HG03460 (cell line): ENCODE measurements around the gene ADAMTS2.
"Not testable (repeated sequence)": the region's sequence is repeated elsewhere in the genome, so short reads cannot be mapped to it uniquely, and the experiment has no call there.

Source experiments
- ATAC-seq: cut with Tn5 transposase; IDR thresholded peaks from one replicate; pipeline ENCODE4 v1.9.1; 2021; ENCODE audit not compliant: unreplicated experiment

Gene ADAMTS2

DNA sequence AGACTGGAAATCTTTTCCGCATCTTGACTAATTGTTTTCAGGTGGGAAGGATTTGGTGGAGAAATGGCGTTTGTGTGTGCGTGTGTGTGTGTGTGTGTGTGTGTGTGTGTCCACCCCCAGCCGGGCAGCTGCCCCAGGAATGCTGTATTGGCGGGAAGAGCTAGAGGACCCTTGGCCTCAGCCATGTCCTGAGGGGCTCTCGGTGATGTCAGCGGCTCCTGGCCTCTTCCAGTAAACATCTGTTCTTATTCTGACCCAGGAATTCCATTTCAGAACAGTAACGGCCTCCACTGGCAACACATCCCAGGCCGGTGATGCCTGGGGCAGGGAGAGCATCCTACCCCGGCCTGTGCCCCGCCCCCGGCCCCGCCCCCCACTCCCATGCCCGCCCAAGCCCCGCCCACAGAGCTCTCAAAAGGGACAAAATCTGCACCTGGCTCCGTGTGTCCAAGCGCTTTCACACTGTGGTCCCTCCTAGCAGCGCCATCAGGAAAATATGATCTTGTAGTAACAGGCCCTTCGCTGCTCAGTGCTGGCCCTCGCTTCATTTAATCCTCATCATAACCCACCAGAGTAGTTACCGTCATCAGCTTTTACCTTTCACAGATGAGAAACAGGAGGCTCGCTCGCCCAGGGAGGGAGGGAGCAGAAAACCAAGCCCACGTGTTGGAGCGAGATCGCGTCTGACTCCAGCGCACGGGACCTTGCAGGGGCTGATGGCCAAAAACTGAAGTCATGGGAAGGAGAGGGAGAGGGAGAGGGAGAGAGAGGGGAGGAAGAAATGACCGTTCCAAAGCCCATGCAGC is 18.9 kb downstream of the ADAMTS2 start:
- ATAC-seq, result no peak

DNA sequence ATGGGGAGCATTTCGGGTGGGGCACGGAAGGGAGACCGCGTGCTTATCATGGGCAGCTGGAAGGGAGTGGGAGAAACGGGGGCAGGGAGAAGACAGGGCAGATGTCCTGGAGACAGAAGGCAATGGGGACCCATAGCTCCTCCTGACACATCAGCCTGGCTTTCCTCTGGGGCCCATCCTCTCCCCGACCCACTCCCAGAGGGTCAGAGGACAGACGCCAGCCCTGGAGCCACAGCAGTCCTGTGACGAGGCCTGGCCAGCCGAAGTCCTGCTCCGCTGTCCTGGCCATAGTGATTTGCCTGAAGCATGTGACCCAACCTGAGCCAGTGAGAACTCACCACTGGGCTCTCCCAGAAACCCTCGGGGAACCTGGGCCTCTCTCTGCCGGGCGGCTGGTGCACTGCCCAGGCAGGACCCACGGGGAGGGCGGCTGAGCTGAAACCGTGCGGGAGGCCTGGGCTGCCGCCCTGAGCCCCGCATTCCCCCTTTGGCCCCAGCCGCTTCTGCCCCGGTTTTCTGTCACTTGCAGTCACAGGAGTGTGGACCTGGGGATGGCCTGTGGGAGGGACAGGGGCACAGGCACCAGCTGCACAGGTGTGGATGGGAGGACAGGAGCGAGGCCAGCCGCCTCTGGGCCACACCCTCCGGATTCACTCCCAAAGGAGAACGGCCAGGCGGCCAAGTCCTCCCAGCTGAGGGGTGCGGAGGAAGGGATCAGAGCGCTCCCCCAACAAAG is 19.8 kb downstream of the ADAMTS2 start:
- ATAC-seq, result no peak

DNA sequence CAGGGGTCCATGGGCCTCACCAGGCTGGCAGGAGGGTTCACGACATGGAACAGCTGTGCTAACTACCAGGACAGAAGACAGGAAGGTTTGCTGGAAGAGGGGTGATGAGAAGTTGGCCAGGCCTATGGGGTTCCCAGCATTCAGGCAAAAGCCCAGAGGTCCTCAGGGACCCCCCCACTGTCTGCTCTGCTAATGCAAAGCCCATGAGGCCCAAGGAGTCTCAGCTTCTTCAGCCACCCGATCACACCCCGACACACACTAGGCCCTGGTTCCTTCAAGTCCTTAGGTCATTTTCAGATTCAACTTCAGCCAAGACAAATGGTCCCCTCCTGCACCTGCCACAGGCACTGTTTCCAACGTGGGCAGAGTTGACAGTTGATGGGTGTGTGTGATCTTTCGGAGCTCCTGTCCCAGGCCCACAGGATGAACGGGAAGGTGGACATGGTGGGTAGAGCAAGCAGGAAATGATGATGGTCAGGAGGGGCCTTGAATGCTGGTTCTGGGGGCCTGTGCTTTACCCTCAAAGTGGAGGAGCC is 20.4 kb downstream of the ADAMTS2 start:
- no peak for ATAC-seq

DNA sequence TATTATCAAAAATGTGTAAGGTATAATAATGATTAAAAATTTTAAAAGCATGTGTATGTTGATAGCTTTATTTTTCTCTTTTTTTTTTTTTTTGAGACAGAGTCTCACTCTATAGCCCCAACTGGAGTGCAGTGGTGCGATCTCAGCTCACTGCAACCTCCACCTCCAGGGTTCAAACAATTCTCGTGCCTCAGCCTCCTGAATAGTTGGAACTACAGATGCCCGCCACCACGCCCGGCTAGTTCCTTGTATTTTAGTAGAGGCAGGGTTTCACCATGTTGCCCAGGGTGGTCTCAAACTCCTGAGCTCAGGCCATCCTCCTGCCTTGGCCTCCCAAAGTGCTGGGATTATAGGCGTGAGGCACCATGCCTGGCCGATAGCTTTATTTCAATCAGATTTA is 20.9 kb downstream of the ADAMTS2 start:
- not testable (repeated sequence) for ATAC-seq

DNA sequence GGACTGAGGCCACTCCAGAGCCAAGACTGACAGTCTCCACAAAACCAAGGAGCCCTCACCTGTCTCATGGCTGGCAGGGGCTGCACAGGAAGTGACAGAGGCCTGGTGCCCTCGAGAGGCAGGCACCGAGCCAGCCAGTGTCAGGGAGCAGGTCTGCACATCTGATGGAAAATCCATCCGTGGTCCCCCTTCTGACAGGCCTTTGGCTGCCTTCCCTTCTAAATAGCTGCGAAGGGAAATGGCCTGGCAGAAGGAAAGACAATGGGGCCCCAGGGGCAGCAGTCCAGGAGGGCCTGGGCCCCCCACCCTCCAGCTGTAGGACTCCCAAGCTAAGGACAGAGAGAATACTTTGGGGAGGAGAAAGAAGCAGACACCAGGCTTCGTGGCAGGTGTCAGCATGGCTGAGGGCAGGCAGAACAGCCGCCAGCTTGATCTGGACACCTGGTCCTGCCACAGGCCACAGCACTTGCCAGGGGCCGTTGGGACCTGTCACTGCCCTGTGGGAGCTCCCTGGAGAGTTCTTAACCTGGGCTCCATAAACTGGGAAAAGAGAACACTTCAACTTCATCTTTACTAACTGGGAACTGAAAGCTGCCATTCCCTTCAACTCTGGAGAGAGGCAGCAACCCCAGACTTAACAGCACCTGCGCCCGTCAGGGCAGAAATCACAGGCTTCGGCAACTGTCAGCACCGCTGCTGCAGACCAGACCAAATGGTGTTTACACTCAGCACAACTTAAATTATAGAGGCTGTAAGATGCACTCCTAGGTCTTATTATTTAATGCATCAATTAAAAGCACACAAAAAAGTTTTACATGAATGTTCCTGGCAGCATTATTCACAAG is 22.0 kb downstream of the ADAMTS2 start:
- ATAC-seq, result no peak

DNA sequence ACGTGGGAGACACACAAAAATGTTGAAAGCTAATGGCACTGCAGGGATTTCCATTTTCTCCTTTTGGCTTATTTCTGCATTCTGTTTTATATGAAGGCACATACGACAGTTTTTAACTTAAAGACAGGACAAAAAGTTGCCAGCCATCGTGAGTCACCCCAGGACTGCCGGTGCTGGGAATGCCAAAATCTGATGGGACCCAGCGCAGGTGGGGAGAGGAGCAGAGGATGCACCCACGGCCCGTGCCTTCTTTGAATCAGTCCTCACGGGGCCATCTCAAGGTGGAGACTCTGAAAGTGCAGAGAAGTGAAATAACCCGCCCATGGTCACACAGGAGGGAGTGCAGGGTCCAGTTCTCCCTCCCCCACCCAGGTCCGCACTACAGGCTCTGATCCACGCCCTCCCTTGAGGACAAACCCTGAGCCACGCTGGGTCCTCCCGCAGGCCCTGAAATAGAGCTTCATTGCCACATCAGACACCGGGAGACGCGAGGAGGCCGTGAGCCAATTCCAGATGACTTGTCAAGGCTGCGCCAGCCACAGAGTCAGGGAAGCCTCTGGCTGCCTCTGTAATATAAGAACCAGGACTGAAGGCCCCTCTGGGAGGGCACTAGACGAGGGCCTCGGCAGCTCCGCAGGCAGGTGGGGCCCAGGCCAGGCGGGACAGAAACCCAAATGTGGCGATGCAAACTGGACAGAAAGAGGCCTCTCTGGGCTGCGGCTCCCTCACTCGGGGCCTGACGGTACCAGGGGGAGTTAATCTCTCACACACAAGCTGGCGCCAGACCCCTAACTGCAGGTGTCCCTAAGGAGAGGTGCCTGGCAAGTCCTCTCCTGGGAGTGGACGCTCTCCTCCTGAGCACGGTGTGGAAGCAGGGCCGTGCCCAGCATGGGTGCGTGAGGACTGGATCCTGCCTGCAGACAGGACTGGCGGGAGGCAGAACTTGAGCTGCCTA is 22.9 kb downstream of the ADAMTS2 start:
- ATAC-seq, result no peak

DNA sequence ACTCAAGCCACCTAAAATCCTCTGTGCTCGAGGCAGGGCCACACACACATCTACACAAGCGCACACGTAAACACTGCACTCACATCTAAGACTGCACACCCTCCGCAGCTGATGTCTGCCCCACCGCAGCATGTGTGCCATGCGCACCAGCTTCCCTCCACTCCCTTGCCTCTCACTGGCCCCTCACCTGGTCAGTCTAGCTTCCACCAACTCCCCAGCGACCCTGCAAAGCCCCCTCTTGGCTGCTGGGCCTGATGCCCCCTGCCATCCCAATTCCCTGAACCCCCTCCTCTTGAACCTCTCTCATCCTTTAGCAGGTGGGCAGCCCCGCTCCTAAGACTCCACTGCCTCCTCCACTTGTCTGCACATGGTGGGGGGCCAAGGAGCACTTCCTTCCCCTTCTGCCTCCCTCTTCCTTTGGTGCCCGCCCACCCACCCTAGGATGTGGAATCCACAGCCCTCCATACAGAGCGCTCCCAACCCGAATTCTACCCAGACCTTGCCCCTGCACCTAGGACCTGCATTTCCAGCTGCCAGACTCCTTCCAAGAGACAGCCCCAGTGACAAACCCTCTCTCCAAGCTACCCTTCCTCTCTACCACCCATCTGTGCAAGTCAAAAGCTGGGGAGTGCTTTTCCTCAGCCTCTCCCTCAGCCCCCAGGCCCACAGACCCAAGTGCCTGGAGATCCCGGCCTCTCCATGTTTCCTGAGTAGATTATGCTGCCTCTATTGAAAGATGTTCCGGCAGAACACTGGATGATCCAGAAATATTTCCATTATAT is 23.9 kb downstream of the ADAMTS2 start:
- no peak for ATAC-seq

DNA sequence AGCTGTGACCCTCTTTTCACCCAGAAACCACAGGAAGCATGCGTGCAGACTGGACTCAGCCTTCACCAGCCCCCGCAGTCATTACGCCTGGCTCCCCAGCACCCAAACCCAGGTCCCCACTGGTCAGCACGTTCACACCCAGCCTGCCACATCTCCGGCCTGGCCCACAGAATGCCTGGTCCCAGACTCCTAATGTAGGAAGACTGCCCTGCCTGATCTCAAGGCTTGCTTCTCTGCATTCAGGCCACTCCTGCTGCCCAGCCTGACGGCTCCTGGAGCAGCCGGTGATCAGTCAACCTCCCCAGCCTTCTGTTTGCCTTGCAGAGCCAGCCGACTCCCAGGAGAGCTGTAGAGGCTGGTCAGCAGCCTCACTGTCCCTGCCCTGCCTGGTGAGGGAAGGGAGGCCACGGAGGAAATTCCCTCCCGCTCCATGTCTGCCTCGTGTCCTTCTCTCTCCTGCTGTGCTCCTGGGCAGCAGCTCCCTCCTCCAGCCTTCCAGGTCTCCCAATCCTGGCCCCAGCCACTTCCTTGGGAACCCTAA is 25.4 kb downstream of the ADAMTS2 start:
- no peak for ATAC-seq

DNA sequence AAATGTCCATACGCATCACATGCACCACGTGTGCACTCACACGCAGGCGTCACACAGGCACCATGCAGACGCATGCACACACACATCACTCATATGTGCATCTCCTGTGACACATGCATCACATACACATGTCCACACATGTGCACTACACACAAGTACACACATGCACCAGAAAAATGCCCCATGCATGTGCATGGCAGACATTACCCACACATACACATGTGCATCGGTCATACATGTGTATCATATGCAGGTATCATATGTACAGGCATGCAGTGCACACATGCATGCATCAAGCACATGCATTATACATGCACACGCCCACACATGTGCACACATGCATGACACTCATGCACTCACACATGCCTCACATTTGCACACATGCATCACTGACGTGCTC is 26.1 kb downstream of the ADAMTS2 start:
- ATAC-seq, result no peak

DNA sequence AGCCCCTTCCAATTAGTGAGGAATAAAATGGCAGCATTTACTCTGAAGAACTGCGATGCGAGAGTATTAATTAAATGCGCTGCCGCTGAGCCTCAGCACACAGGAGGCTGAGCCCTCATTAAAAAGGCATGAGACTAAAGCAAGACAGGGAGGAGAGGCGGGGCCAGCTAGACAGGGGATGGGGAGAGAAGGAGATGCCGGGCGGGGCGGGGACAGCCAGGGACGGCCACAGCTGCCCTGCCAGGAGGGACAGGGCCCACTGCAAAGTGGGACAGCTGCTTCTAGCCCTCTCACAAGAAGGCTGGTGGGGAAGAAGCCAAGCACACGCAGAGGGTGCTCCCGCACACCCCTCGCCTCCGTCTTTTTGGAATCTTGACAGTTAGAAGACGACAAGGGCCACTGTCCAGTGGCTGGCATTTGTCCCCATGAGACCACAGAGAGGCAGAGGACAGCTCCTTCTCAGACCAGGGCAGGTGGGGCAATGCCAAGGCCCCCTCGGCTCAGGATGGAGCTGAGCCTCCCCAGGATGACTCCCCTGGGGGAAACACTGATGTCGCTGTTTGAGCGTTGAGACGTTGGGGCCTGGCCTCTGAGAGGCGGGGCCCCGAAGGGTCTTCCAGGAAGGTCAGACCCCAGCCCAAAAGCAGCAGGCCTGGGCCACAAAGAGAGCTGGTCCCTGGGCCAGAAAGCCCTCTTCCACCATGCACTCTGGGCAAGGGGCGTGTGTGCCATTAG is 26.9 kb downstream of the ADAMTS2 start:
- ATAC-seq, result no peak

DNA sequence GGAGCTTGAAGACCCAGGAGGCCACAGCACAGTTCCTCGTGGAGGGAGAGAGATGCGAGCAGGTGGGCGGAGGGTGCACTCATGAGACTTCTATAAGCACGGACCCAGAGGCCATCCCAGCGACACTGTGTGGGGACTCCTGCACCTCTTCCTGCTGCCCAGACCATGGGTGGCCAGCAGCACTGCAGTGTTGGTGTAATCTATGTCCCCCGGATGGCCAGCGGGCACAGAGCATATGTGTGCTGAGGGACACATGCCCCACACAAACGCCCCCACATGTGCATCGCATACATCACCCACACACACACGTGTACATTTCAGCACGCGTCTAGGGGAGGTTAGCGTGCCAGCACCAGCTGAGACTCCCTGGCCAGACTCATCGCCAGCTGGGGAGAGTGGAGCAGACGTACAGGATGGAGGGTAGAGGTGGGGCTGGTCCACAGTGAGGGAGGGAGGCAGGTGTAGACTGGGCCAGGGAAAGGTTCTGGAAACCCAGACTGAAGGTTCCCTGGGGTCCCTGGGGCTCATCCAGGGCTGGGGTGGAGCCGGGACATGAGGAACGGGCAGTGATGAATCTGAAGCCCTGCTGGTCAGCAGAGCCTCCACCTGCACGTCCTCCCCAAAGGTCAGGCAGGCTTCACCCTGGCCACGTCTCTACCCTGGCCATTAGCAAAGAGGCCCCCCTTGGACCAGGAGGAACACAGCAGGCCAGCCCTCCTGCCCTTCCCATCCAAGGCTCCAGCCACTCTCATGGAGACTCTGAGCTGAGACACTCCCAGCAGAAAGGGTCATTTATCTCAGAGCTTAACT is 27.6 kb downstream of the ADAMTS2 start:
- ATAC-seq, result no peak

DNA sequence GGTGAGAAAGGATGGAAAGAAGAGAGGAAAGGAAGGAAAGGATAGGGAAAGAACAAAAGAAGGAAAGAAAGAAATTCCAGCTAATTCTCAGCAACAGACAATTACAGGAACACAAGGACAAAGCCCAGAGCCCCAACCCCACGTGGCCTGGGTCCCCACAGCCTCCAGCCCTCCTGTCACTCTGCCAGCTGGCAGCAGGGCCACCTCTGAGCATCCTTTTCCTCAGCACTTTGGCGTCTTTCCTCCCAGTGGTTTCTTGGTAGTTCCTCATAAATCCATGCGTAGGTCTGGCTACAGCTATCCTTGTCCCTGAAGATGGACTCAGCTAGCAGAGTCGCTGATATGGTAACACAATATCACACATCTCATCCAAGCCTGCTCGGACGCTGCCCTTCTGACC is 28.3 kb downstream of the ADAMTS2 start:
- ATAC-seq, result no peak

DNA sequence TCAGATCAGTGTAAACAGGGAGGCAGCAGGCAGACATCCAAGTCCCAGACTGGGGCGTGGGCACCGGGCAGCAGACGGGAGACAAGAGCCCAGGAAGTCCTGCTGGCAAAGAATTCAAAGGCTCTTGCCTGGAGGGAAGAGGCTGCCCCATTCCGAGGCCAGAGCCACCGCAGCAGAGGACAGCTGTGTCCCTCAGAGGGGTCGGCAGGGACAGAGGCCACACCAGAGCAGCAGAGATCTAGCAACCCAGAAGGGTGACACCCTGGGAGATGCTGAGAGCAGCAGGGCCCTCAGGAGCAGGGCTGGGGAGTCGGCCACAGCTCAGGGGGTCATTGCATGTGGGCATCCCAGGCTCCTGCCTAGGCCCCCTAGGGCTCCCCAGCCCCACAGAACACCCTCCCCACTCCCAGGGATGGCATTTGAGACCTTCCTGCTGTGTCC is 29.1 kb downstream of the ADAMTS2 start:
- no peak for ATAC-seq

DNA sequence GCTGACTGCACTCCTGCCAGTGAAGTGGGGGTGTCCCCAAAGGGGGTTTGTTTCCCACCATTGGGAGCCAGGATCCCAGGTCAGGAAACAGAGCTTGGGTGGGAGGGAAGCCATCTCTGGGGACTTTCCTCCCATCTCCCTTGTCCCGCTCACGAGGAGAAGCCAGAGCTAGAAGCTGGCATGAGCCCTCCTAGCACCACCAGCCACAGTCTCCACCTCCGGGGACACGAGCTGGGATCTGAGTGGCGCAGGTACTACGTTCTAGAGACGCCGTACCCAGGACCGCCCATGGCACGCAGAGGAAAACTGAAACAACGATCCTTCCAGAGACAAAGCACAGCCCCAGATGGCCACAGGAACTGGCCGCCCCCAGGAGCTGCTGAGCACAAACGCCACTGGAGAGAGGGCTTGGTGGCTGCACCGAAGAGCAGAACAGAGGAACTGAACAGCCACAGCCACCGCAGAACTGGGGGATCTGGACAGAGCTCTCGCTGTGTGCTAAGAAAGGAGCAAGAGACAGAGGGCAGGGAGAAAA is 29.8 kb downstream of the ADAMTS2 start:
- ATAC-seq, result no peak

DNA sequence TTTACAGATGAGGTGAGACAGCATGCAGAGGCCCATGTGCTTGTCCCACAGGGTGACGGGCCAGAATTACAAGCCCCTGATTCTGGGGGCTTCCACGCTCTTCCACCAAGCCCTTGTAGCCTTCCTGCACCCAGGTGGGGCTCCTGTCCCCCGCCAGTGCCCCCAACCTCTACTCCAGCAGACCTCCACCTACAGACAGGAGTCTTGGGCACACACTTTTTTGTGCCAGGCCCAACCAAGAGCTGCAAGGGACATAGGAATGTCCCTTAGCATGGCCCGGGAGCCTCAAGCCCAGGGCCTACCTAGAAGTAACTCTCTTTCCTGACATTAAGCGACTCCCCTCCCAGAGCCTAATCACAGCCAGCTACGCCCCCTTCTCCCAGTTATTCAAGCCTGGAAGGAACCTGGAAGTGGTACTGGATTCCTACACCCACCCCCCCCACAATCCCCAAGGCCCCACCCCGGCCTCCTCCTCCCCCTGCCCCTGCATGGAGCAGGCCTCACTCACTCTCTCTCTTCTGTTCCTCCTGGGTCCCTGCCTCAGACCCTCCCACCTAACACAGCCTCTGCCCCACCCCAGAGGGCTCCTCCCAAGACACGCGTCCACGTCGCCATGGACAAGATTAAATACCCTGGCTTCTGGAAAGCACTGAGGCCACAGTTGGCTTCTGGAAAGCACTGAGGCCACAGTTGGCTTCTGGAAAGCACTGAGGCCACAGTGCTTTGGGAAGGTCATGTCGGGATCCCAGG is 30.5 kb downstream of the ADAMTS2 start:
- ATAC-seq, result no peak

DNA sequence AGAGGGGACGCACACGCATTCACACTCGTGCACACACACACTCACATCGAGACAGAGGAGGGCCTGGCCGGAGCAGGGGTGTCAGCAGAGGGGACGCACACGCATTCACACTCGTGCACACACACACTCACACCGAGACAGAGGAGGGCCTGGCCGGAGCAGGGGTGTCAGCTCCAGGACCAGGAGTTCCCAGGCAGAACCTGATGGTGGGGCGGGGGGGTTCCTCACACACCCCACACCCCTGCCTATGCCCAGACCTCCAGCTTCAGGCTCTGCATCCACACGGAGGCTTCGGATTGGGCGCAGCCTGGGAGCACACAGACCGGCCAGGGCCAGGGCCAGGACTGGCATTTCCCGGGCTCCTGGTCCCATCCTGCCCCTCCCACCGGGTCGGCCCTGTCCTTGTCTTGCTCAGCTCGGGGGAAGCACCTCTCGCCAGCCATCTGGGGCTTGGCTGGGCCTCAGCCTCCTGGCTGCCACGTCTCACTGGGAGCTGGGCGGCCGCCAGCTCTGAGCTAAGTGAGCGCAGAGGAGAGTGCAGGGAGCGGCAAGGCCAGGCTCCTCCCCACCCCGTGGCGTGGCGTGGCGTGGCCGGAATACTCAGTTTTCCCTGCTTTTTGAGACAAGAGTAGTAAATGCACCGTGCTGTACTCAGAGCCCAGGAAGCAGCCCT is 31.3 kb downstream of the ADAMTS2 start:
- no peak for ATAC-seq
